IMR-90 (cell line): ENCODE measurements around the gene PSKH1. TPM values are rescaled to one million over a fixed set of nuclear protein-coding genes. Genes with fewer than 3 reads are reported as not detected.

ENCODE experiments used
- ATAC-seq: fragments of 200-7000 bp; cut with Tn5 transposase; 2 replicates; pipeline ENCODE4 v1.9.1; 2020; ENCODE audit warnings: low read depth, mild to moderate bottlenecking, moderate library complexity
- BruUV-seq: library from RNA; stranded (reverse); fragments of 400-500 nt; replicated peaks from 2 replicates; lab custom pipeline; 2021; lab: Mats Ljungman, UMichigan
- CTCF ChIA-PET: fragments of 300-600 bp; formaldehyde crosslinking; extraction: SDS; loops from one replicate; lab custom pipeline; 2021; ENCODE audit warnings: antibody characterized with exemption; lab: Yijun Ruan, JAX
- POLR2A ChIA-PET: fragments of 300-600 bp; sonication (Branson Sonifier 250); formaldehyde crosslinking; loops from one replicate; lab custom pipeline; 2022; ENCODE audit warnings: antibody characterized with exemption; ENCODE audit not compliant: unreplicated experiment; lab: Charles Lee
- DNase-seq: peaks from one replicate; pipeline ENCODE4 v3.0.0; 2013
- H2AFZ ChIP-seq: replicated peaks from 2 replicates; pipeline ENCODE3; 2013; ENCODE audit warnings: low read length, mild to moderate bottlenecking; ENCODE audit not compliant: poor library complexity
- H2AK5ac ChIP-seq: 2 replicates; pipeline ENCODE4 v1.6.1; 2013; ENCODE audit warnings: low read depth, low read length, inconsistent platforms
- H2AK9ac ChIP-seq: replicated peaks from 2 replicates; pipeline ENCODE3; 2013; ENCODE audit warnings: mild to moderate bottlenecking, low read depth, low read length, moderate library complexity; ENCODE audit not compliant: poor library complexity
- H2BK120ac ChIP-seq: 2 replicates; pipeline ENCODE4 v1.6.1; 2013; ENCODE audit warnings: low read depth, low read length, inconsistent platforms
- H2BK15ac ChIP-seq: 3 replicates; pipeline ENCODE4 v1.6.1; 2013; ENCODE audit warnings: low read depth, low read length, inconsistent platforms
- H2BK20ac ChIP-seq: 2 replicates; pipeline ENCODE4 v1.6.1; 2013; ENCODE audit warnings: low read depth, mild to moderate bottlenecking, inconsistent platforms, low read length, moderate library complexity
- H2BK5ac ChIP-seq: 2 replicates; pipeline ENCODE4 v1.6.1; 2013; ENCODE audit warnings: mild to moderate bottlenecking, low read depth, low read length, inconsistent platforms; ENCODE audit not compliant: poor library complexity, severe bottlenecking
- H3K14ac ChIP-seq: replicated peaks from 2 replicates; pipeline ENCODE4 v1.6.1; 2013; ENCODE audit warnings: low read depth, low read length, inconsistent platforms
- H3K18ac ChIP-seq: 2 replicates; pipeline ENCODE4 v1.6.1; 2013; ENCODE audit warnings: low read depth, low read length, control low read depth
- H3K23ac ChIP-seq: 2 replicates; pipeline ENCODE4 v1.6.1; 2013; ENCODE audit warnings: low read depth, low read length, inconsistent platforms
- H3K27ac ChIP-seq: 2 replicates; pipeline ENCODE4 v1.5.1; 2013; ENCODE audit warnings: mild to moderate bottlenecking, control low read depth, low read length; ENCODE audit not compliant: insufficient read depth
- H3K27me3 ChIP-seq: 2 replicates; pipeline ENCODE4 v1.6.1; 2013; ENCODE audit warnings: low read length; ENCODE audit not compliant: control insufficient read depth, insufficient read depth
- H3K36me3 ChIP-seq: 2 replicates; pipeline ENCODE4 v1.6.1; 2013; ENCODE audit warnings: low read length, mixed read lengths; ENCODE audit not compliant: control insufficient read depth, insufficient read depth
- H3K4ac ChIP-seq: 2 replicates; pipeline ENCODE4 v1.6.1; 2013; ENCODE audit warnings: low read depth, low read length, inconsistent platforms
- H3K4me1 ChIP-seq: 2 replicates; pipeline ENCODE4 v1.6.1; 2013; ENCODE audit warnings: low read length, mixed read lengths; ENCODE audit not compliant: control insufficient read depth, insufficient read depth
- H3K4me2 ChIP-seq: 2 replicates; pipeline ENCODE4 v1.6.1; 2013; ENCODE audit warnings: low read depth, mild to moderate bottlenecking, control low read depth, low read length, moderate library complexity
- H3K4me3 ChIP-seq: 2 replicates; pipeline ENCODE4 v1.5.1; 2013; ENCODE audit warnings: low read depth, mild to moderate bottlenecking, control low read depth, low read length, moderate library complexity; ENCODE audit not compliant: insufficient read depth
- H3K56ac ChIP-seq: 2 replicates; pipeline ENCODE4 v1.6.1; 2013; ENCODE audit warnings: low read length, inconsistent platforms; ENCODE audit not compliant: insufficient read depth; ENCODE audit errors: extremely low read depth
- H3K79me1 ChIP-seq, 2 experiments: 2 replicates each; pipeline ENCODE4 v1.6.1; 2013; ENCODE audit warnings: low read length in 2 of 2, inconsistent platforms in 1 of 2, low read depth in 1 of 2
- H3K9ac ChIP-seq: 2 replicates; pipeline ENCODE4 v1.6.1; 2013; ENCODE audit warnings: low read depth, low read length, control low read depth
- H3K9me1 ChIP-seq: 2 replicates; pipeline ENCODE4 v1.6.1; 2013; ENCODE audit warnings: low read length, inconsistent platforms; ENCODE audit not compliant: insufficient read depth
- H3K9me3 ChIP-seq: 2 replicates; pipeline ENCODE4 v1.6.1; 2013; ENCODE audit warnings: low read length; ENCODE audit not compliant: control insufficient read depth, insufficient read depth
- H4K20me1 ChIP-seq: 2 replicates; pipeline ENCODE4 v1.6.1; 2013; ENCODE audit warnings: low read length, inconsistent platforms; ENCODE audit not compliant: insufficient read depth
- H4K5ac ChIP-seq: 2 replicates; pipeline ENCODE4 v1.6.1; 2013; ENCODE audit warnings: mild to moderate bottlenecking, low read depth, low read length, control low read depth
- H4K8ac ChIP-seq, 2 experiments: 2 replicates each; pipeline ENCODE4 v1.6.1; 2013; ENCODE audit warnings: low read depth in 2 of 2, low read length in 2 of 2, control low read depth in 1 of 2, inconsistent platforms in 1 of 2
- H4K91ac ChIP-seq: 2 replicates; pipeline ENCODE4 v1.6.1; 2013; ENCODE audit warnings: low read depth, low read length, inconsistent platforms; ENCODE audit not compliant: insufficient read depth
- CEBPB ChIP-seq: IDR thresholded peaks from 2 replicates; pipeline ENCODE4 v1.6.1; 2012; ENCODE audit warnings: low read depth, low read length, improper control_type of control experiment
- ELK1 ChIP-seq: fragments of 150-350 bp; IDR thresholded peaks from 2 replicates; pipeline ENCODE4 v1.6.1; 2016; ENCODE audit warnings: low read depth, mild to moderate bottlenecking, low read length, moderate library complexity, borderline replicate concordance
- FOS ChIP-seq: fragments of 150-350 bp; IDR thresholded peaks from 2 replicates; pipeline ENCODE4 v1.6.1; 2016; ENCODE audit warnings: low read depth, low read length
- MAFK ChIP-seq: IDR thresholded peaks from 2 replicates; pipeline ENCODE4 v1.6.1; 2012; ENCODE audit warnings: low read depth, low read length, improper control_type of control experiment
- POLR2A ChIP-seq: IDR thresholded peaks from 2 replicates; pipeline ENCODE4 v1.6.1; 2012; ENCODE audit warnings: mild to moderate bottlenecking, low read depth, low read length
- RAD21 ChIP-seq: IDR thresholded peaks from 2 replicates; pipeline ENCODE4 v1.6.1; 2012; ENCODE audit warnings: low read length, improper control_type of control experiment
- WGBS, 2 experiments: methylation state at CpG; one replicate each; pipeline versions ENCODE4 v1.1.5 to v1.1.7; 2013; ENCODE audit warnings: missing lambda C conversion rate in 2 of 2; ENCODE audit not compliant: insufficient read length in 1 of 2; ENCODE audit errors: extremely low coverage in 2 of 2; 5-methylcytosine and 5-hydroxymethylcytosine counted together
- dilution Hi-C: fragments of 300-500 bp; cut with HindIII; formaldehyde crosslinking; loops from one replicate; pipeline ENCODE4 v1.14.3; 2018; ENCODE audit warnings: low sequenced_read_pairs; ENCODE audit not compliant: unreplicated experiment
- in situ Hi-C: fragments of 300-500 bp; cut with MboI; formaldehyde crosslinking; loops from 3 replicates; pipeline ENCODE4 v1.14.3; 2019; ENCODE audit warnings: low sequenced_read_pairs, inconsistent platforms, mixed read lengths
- intact Hi-C: fragments of 100-400 bp; cut with micrococcal nuclease; formaldehyde crosslinking; loops from 2 replicates; pipeline ENCODE4 v1.10.0; 2022
- polyA plus RNA-seq, 3 experiments: library from polyadenylated mRNA; depleted of rRNA; stranded (reverse); fragments of >200 nt; gene quantifications; 2 replicates each; pipeline ENCODE4 v1.2.3, GENCODE V29; 2012; ENCODE audit warnings: low replicate concordance in 1 of 3
- total RNA-seq: library from RNA; depleted of rRNA; stranded (reverse); fragments of >200 nt; gene quantifications from 2 replicates; pipeline ENCODE4 v1.2.3, GENCODE V29; 2012
- TF ChIP-seq, protein P1 (sequence below): conservative IDR thresholded peaks from 2 replicates; pipeline ENCODE4 v1.5.1; 2012; ENCODE audit warnings: mild to moderate bottlenecking, low read depth, low read length, improper control_type of control experiment
- TF ChIP-seq, protein P2 (sequence below): fragments of 150-350 bp; IDR thresholded peaks from 2 replicates; pipeline ENCODE4 v1.6.1; 2017; ENCODE audit warnings: mild to moderate bottlenecking, antibody characterized with exemption, low read length, low read depth

The PSKH1 gene
- total and polyA plus RNA-seq, 2 of the 4 experiments (the other 2 are of a cell fraction) = 11.5 to 26.7 TPM

DNA sequence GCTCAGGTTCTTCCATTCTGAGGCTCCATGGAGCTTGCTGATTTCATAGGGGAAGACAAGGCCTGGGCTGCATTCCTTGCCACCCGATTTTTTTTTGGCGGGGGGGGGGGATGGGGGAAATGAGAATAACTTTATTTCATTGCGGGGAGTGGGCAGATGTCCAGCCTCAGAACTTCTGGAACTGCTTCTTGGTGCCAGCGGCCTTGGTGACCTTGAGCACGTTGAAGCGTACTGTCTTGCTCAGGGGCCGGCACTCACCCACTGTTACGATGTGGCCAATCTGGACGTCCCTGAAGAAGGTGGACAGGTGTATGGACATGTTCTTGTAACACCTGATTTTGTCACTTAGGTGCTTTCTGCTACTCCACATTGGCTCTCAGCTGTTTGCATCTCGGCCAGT lies 37.3 kb upstream of the PSKH1 start:
- H2AK9ac ChIP-seq = no peak overlapping the region
- no peak overlapping the region for H3K4me2 ChIP-seq
- peaks cover 16 to 76% of the 10 kb centered on the region in 2 experiments for H3K79me1 ChIP-seq
- H4K20me1 ChIP-seq = peaks cover 95% of the 10 kb centered on the region
- H3K9ac ChIP-seq = no peak overlapping the region
- no peaks in the 10 kb centered on the region for H3K27me3 ChIP-seq
- no peak for TF ChIP-seq ELK1
- no peak for TF ChIP-seq POLR2A
- TF ChIP-seq, protein P1, sequence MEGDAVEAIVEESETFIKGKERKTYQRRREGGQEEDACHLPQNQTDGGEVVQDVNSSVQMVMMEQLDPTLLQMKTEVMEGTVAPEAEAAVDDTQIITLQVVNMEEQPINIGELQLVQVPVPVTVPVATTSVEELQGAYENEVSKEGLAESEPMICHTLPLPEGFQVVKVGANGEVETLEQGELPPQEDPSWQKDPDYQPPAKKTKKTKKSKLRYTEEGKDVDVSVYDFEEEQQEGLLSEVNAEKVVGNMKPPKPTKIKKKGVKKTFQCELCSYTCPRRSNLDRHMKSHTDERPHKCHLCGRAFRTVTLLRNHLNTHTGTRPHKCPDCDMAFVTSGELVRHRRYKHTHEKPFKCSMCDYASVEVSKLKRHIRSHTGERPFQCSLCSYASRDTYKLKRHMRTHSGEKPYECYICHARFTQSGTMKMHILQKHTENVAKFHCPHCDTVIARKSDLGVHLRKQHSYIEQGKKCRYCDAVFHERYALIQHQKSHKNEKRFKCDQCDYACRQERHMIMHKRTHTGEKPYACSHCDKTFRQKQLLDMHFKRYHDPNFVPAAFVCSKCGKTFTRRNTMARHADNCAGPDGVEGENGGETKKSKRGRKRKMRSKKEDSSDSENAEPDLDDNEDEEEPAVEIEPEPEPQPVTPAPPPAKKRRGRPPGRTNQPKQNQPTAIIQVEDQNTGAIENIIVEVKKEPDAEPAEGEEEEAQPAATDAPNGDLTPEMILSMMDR = no peak
- TF ChIP-seq CEBPB = no peak
- TF ChIP-seq MAFK = no peak
- TF ChIP-seq RAD21 = no peak
- TF ChIP-seq FOS = no peak
- TF ChIP-seq, protein P2, sequence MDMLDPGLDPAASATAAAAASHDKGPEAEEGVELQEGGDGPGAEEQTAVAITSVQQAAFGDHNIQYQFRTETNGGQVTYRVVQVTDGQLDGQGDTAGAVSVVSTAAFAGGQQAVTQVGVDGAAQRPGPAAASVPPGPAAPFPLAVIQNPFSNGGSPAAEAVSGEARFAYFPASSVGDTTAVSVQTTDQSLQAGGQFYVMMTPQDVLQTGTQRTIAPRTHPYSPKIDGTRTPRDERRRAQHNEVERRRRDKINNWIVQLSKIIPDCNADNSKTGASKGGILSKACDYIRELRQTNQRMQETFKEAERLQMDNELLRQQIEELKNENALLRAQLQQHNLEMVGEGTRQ = no peak
- no peak overlapping the region for H2BK20ac ChIP-seq
- BruUV-seq = no TSS peak
- no peak overlapping the region for H4K5ac ChIP-seq
- ChIA-PET CTCF (interaction anchor here (0.5 to 0.6 kb wide), 2 partner anchors 37 to 63 kb away, joined by 3 to 4 read pairs; no protein-coding TSS in a partner anchor), POLR2A (no interaction called here)
- no peak overlapping the region for H4K8ac ChIP-seq
- ATAC-seq = no peak
- no peak overlapping the region for H2BK5ac ChIP-seq
- intact Hi-C loops = no loop called here
- H3K36me3 ChIP-seq = peaks cover 11% of the 10 kb centered on the region
- H3K56ac ChIP-seq = no peak overlapping the region
- H3K23ac ChIP-seq = no peak overlapping the region
- dilution Hi-C loops = no loop called here
- H3K4ac ChIP-seq = no peak overlapping the region
- no peak overlapping the region for H2BK120ac ChIP-seq
- no peak overlapping the region for H2AFZ ChIP-seq
- 92% methylated on average over 2 of the region's 10 CpGs; no CpG with 5 or more reads in 1 of the 2 experiments for WGBS, 2 experiments
- no peak overlapping the region for H3K4me3 ChIP-seq
- H3K9me1 ChIP-seq = peaks cover 45% of the 10 kb centered on the region
- no peak overlapping the region for H4K91ac ChIP-seq
- no peak overlapping the region for H3K14ac ChIP-seq
- H3K9me3 ChIP-seq = no peaks in the 10 kb centered on the region
- H3K27ac ChIP-seq = no peak overlapping the region
- in situ Hi-C loops = no loop called here
- no peak overlapping the region for H2AK5ac ChIP-seq
- no peak overlapping the region for H3K18ac ChIP-seq
- H3K4me1 ChIP-seq = peaks cover 13% of the 10 kb centered on the region
- DNase-seq = no peak
- no peak overlapping the region for H2BK15ac ChIP-seq
